ENCODE results near the gene RNF144A. TPM values are rescaled to one million over a fixed set of nuclear protein-coding genes. Genes with fewer than 3 reads are reported as not detected.

The RNF144A gene
- total RNA-seq, 1 experiment from 2014 or later: 9.5 TPM

GRCh38 chr2:6993229-6993640 is 76.0 kb downstream of the RNF144A start:
- no peaks in the 10 kb centered on the region for H3K9me2 ChIP-seq (replicated peaks; ENCODE audit: low read length)
- no peak for ATAC-seq
- no peak overlapping the region for H2AFZ ChIP-seq (ENCODE audit: low read length)
- no peaks in the 10 kb centered on the region for H3K36me3 ChIP-seq (ENCODE audit: low read depth, low read length)
- H3K9ac ChIP-seq (ENCODE audit: low read length): no peak overlapping the region
- ChIA-PET CTCF (no interaction called here), POLR2A (ENCODE audit: unreplicated experiment) (no interaction called here)
- no TSS peak for BruUV-seq (replicated peaks)
- intact Hi-C loops (cut with micrococcal nuclease): no loop called here
- no peaks in the 10 kb centered on the region for H3F3A ChIP-seq (ENCODE audit: low read length, unreplicated experiment)
- no peaks in the 10 kb centered on the region for H4K20me1 ChIP-seq (ENCODE audit: low read length)
- H3K9me3 ChIP-seq (ENCODE audit: low read length): no peaks in the 10 kb centered on the region
- no peak for TF ChIP-seq EZH2phosphoT487 (IDR thresholded peaks at IDR 0.05; ENCODE audit: borderline replicate concordance, low read length)
- no peak for TF ChIP-seq EZH2 (IDR thresholded peaks at IDR 0.05; ENCODE audit: low read length, unreplicated experiment)
- TF ChIP-seq, protein P1, sequence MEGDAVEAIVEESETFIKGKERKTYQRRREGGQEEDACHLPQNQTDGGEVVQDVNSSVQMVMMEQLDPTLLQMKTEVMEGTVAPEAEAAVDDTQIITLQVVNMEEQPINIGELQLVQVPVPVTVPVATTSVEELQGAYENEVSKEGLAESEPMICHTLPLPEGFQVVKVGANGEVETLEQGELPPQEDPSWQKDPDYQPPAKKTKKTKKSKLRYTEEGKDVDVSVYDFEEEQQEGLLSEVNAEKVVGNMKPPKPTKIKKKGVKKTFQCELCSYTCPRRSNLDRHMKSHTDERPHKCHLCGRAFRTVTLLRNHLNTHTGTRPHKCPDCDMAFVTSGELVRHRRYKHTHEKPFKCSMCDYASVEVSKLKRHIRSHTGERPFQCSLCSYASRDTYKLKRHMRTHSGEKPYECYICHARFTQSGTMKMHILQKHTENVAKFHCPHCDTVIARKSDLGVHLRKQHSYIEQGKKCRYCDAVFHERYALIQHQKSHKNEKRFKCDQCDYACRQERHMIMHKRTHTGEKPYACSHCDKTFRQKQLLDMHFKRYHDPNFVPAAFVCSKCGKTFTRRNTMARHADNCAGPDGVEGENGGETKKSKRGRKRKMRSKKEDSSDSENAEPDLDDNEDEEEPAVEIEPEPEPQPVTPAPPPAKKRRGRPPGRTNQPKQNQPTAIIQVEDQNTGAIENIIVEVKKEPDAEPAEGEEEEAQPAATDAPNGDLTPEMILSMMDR (conservative IDR thresholded peaks at IDR 0.05; ENCODE audit: low read depth, low read length): no peak
- DNase-seq: no peak
- no peak overlapping the region for H3K4me2 ChIP-seq (ENCODE audit: low read length)
- no peak overlapping the region for H3K4me3 ChIP-seq (ENCODE audit: low read length)
- H3K79me2 ChIP-seq (ENCODE audit: low read length): no peaks in the 10 kb centered on the region
- no peak overlapping the region for H3K27ac ChIP-seq (ENCODE audit: low read length)
- H3K4me1 ChIP-seq (ENCODE audit: insufficient read depth, low read length): peaks cover 10% of the 10 kb centered on the region; the same call in 1 of the 2 replicates
- H3K27me3 ChIP-seq (ENCODE audit: low read length): no peaks in the 10 kb centered on the region

DNA sequence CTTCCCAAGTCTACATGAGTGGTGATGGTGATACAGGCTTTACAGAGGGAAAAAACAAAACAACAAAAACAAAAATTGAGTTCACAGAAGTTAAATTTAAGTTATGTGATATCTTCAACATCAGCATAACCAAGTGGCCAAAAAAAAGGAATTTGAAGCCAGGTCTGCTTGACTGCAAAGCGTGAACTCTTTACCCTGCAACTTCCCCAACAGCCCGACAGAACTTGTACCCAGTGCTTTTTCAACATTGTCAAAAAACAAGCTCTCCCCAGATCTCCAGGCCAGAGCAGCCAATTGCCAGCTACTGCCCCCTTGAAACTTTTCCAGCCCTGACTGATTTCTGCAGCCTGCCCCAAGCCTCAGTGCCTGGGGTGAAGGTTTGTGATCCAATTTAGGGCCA is 76.7 kb downstream of the RNF144A start:
- BruUV-seq (replicated peaks): no TSS peak
- no peak overlapping the region for H3K4me2 ChIP-seq (ENCODE audit: low read length)

More for the DNA sequence above, 76.7 kb downstream of the RNF144A start:
- ChIA-PET CTCF (no interaction called here), POLR2A (ENCODE audit: unreplicated experiment) (no interaction called here)
- DNase-seq (no peak), ATAC-seq (no peak)
- no peak overlapping the region for H3K27ac ChIP-seq (ENCODE audit: low read length)
- H3K4me1 ChIP-seq (ENCODE audit: insufficient read depth, low read length): peaks cover 10% of the 10 kb centered on the region; the same call in 1 of the 2 replicates
- H3K79me2 ChIP-seq (ENCODE audit: low read length): no peaks in the 10 kb centered on the region
- no peak overlapping the region for H3K9ac ChIP-seq (ENCODE audit: low read length)
- no peaks in the 10 kb centered on the region for H3K9me2 ChIP-seq (replicated peaks; ENCODE audit: low read length)
- no peaks in the 10 kb centered on the region for H3K27me3 ChIP-seq (ENCODE audit: low read length)
- no peaks in the 10 kb centered on the region for H3F3A ChIP-seq (ENCODE audit: low read length, unreplicated experiment)
- H2AFZ ChIP-seq (ENCODE audit: low read length): no peak overlapping the region
- intact Hi-C loops (cut with micrococcal nuclease): no loop called here
- H3K4me3 ChIP-seq (ENCODE audit: low read length): no peak overlapping the region
- H4K20me1 ChIP-seq (ENCODE audit: low read length): no peaks in the 10 kb centered on the region
- H3K36me3 ChIP-seq (ENCODE audit: low read depth, low read length): no peaks in the 10 kb centered on the region
- H3K9me3 ChIP-seq (ENCODE audit: low read length): no peaks in the 10 kb centered on the region
- TF ChIP-seq, protein P1 (conservative IDR thresholded peaks at IDR 0.05; ENCODE audit: low read depth, low read length): no peak
- TF ChIP-seq EZH2 (IDR thresholded peaks at IDR 0.05; ENCODE audit: low read length, unreplicated experiment) (no peak), EZH2phosphoT487 (IDR thresholded peaks at IDR 0.05; ENCODE audit: borderline replicate concordance, low read length) (no peak)
